GM19324 (cell line): ENCODE data around the gene TMEM259.

Source experiments
- ATAC-seq: cut with Tn5 transposase; IDR thresholded peaks from one replicate; pipeline ENCODE4 v1.9.1; 2021; ENCODE audit warnings: mild to moderate bottlenecking, moderate library complexity; ENCODE audit not compliant: unreplicated experiment, low FRiP score

Gene TMEM259

DNA sequence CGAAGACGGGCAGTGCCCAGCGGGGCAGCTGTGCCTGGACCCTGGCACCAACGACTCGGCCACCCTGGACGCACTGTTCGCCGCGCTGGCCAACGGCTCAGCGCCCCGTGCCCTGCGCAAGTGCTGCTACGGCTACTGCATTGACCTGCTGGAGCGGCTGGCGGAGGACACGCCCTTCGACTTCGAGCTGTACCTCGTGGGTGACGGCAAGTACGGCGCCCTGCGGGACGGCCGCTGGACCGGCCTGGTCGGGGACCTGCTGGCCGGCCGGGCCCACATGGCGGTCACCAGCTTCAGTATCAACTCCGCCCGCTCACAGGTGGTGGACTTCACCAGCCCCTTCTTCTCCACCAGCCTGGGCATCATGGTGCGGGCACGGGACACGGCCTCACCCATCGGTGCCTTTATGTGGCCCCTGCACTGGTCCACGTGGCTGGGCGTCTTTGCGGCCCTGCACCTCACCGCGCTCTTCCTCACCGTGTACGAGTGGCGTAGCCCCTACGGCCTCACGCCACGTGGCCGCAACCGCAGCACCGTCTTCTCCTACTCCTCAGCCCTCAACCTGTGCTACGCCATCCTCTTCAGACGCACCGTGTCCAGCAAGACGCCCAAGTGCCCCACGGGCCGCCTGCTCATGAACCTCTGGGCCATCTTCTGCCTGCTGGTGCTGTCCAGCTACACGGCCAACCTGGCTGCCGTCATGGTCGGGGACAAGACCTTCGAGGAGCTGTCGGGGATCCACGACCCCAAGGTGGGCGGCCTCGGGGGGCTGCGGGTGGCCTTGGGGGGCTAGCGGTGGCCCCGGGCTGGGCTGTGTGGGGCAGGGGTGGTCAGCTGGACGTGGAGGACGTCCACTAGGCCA, 15.9 kb downstream of the TMEM259 start:
- ATAC-seq: no peak

DNA sequence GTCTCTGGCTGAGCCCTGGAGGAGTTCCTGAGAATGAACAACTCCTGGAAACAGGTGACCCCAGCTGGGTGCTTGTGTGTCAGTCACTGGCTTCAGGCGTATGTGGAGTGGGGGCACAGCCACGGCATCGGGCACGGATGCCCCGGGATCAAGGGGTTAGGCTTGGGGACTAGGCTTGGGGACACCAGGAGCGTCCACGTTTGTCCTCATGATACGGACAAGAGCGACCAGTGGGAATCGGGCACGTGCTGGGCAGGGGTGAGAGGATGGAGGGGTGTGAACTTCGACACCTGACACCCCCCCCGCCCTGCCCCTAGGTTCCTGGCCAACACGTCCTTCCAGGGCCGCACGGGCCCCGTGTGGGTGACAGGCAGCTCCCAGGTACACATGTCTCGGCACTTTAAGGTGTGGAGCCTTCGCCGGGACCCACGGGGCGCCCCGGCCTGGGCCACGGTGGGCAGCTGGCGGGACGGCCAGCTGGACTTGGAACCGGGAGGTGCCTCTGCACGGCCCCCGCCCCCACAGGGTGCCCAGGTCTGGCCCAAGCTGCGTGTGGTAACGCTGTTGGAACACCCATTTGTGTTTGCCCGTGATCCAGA, 16.6 kb downstream of the TMEM259 start:
- ATAC-seq: no peak

DNA sequence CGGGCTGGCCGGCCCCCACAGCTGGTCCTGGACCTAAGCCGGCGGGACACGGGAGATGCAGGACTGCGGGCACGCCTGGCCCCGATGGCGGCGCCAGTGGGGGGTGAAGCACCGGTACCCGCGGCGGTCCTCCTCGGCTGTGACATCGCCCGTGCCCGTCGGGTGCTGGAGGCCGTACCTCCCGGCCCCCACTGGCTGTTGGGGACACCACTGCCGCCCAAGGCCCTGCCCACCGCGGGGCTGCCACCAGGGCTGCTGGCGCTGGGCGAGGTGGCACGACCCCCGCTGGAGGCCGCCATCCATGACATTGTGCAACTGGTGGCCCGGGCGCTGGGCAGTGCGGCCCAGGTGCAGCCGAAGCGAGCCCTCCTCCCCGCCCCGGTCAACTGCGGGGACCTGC, 17.6 kb downstream of the TMEM259 start:
- ATAC-seq: no peak

DNA sequence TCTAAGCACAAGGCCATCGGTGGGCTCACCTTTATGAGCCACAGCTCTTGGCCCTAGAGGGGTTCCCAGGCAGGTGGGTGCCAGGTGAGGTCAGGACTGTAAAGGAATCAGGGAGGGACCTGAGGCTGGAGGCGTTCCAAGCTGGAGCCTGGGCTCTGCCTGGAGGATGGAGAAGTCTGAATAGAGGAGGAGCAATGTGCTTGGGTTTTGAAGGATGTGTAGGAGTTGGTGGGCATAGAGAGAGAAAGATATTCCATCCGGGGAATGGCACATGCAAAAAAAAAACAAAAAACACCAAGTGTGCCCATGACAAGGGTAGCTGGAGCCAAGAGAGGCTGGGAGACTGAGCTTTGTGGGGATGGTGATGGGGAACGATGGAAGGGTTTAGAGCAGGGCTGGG, 18.3 kb downstream of the TMEM259 start:
- ATAC-seq: no peak

DNA sequence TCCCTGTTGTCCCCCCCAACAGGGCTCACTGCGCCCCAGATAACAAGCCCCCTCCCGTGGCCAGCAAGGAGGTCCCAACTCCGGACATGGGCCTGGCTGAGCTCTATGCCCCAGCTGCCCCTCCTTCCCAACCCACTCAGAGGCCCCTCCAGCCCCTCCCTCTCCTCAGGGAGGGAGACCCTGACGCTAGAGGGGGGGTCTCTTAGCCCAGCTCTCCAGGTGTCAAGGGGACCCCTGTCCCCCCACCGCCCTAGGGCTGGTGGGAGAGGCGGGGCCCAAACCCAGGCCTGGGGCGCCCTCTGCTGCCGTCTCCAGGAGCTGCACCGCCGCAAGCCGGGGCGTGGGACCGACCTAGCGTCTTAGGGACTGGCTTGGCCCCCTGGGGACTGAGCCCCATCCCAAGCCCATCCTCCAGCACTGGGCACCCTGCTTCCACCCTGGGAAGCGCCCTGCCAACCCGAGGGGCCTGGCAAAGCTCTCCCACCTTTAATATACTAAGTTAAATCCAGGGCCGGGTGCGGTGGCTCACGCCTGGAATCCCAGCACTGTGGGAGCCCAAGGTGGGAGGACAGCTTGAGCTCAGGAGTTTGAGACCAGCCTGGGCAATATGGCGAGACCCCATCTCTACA, 19.3 kb downstream of the TMEM259 start:
- ATAC-seq: no peak

DNA sequence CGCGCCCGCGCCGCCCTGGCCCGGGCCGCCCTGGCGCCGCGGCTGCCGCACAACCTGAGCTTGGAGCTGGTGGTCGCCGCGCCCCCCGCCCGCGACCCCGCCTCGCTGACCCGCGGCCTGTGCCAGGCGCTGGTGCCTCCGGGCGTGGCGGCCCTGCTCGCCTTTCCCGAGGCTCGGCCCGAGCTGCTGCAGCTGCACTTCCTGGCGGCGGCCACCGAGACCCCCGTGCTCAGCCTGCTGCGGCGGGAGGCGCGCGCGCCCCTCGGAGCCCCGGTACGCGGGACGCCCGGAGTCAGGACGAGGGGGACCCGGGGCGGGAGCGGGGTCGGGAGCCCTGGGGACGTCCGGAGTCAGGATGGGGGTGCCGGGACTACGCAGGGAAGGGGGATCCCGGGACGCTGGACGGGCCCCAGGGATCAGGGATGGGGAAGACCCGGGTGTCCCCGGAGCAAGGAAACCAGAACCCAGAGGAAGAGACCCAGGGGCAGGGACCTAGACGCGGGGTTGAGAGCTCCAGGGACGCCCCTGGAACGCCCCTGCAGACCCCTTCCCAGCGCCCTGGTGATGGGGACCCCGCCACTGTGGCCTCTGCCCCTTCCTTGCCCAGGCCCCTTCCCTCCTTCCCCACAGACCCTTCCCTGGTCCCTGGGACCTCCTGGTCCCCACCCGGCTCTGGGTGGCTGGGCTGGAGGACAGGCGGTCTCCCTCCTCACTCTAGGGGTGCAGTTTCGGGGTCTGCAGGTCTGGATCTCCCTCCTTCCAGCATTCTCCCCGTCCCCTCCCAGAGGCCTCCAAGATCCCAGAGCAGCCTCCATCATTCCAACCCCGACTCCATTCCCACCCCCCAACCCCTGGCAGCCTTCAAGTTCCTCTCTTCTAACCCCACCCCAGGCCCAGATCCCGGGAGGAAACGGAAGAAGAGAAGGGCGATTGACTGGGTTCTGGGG, 20.1 kb downstream of the TMEM259 start:
- no peak for ATAC-seq

DNA sequence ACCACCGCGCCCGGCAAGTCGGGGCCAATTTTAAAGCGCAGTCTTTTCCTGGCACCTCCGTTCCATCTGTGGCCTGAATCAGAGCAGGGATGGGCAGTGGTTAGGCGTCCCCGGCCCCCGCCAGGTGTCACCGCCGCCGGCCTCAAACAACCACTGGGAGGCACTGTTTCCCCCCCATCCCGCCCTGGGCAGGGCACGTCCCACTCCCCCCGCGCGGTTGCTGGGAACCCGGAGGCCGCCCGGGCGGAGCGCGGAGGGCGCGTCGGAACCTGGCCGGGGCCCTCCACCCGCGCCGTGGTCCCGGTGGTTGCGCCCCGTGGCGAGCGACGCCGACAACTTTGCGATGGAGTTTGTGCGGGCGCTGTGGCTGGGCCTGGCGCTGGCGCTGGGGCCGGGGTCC, 20.8 kb downstream of the TMEM259 start, which contains the start of gene GRIN3B:
TSS of gene GRIN3B (plus strand) at position 325 of the 400 bp plus-strand sequence. CDS start at position 344, 19 bp downstream.
- ATAC-seq: no peak

DNA sequence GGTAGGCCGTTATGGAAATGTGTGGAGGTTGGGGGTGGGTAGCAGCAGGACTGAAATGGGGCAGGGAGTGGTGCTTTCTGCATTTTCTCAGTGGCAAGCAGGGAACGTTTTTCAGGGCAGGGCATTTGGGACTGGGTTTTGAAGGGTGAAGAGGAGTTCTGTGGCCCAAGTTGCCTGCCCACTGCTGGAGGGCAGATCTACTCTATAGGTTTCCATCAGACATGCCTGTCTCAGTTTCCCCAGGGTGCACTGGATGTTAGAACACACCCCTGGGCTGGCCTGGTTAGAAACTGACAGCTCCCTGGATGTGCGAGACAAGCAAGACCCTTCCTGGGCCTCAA, 21.6 kb downstream of the TMEM259 start:
- ATAC-seq: no peak

DNA sequence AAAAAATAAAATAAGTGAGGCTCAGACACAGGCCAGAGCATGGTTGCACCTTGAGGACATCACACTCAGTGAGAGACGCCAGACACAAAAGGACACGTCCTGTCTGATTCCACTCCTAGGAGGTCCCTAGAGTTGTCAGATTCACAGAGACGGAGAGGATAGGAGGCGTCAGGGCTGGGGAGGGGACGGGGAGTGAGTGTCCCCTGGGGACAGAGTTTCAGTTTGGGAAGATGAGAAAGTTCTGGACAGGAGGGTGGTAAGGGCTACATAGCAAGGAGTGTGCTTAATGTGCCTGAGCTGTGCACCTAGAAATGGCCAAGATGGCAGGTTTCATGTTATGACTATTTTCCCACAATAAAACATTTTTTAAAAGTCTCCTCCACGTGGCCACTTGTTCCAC, 22.9 kb downstream of the TMEM259 start:
- ATAC-seq: no peak

DNA sequence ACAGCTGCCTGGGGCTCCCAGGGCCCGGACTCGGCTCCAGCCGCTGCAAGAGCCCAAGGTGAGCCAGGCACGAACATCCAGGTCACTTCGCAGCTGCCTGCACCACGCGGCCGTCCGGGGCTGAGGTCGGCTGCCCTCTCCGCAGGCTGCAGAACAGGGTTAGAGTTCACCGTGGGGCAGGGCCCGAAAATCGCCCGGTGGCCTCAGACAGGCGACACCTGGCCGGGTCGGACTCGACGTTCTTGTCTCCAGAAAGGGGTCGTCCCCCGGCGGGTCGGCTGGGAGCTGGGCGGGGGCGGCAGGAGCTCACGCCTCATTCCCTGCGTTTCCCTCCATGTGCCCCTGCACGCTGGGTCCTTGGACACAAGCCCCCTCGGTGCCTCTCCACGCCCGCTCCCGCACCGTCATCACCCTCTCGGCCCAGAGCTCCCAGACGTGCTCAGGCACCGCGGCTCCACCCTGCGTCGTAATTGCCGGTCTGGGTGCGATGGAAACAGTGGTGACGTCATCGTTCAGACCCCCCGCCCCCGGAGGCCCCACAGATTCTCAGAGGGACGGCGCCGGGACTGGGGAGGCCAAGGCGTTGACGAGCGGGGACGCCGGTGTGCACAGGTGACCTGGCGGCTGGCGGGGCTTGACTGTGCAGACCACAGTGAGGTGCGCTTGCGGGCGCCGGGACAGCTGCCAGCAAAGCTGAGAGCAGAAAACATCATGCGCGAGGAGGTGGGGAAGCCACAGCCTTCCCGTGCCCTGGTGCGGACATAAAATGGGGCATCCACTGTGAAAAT, 24.7 kb downstream of the TMEM259 start:
- no peak for ATAC-seq

DNA sequence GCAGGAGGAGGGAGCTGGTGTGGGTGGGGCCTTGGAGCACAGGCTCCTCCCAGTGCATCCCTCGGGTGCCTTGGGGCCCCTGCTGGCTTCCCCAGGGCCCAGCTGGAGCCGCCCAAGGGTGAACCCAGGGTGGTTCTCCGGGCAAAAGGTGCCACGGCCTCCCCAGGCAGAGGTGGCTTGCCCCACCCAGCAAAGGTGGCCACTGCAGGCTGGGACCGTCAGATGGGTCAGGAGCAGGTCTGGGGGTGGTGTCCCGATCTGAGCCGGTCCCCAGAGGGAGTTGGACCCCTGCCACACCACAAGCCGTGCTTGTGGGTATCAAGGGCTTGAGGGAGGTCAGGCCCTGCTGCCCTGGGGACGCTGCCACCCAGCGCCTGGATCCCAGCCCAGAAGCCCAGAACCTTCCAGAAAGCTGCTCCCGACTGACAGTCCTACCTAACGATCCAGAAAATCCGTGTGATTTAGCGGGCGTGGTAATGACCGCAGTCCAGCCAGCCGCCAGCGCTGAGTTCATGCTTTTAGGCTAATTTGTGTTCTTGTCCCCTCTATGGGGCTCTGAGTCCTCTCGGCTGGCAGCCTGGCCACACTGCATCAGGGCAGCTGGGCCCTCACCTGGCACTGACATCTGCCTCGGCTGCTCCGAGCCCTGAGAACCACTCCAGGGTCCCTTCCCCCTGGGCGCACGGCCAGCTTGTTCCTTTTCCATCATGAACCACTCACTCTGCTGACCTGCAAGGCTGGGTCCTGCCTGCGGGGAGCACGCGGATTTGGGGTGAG, 25.7 kb downstream of the TMEM259 start:
- no peak for ATAC-seq

DNA sequence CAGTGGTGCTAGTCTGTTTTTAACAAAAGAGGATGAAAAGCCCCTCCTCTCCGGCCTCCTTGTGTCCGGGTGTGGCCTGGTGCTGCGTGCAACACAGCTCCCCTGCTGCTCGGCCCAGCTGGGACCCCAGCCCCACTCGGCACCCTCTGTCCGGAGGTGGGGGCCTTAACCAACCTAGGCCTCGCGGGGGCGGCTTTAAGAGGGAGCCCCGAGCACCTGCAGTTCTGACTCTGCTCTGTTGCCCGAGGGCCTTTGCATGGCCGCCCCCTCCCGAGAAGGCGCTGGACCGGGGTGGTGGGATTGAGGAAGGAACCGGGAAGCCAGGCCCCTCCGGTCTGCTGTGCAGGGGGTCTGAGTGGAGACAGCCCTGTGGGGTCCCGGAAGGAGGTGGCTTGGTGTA, 26.4 kb downstream of the TMEM259 start:
- no peak for ATAC-seq

DNA sequence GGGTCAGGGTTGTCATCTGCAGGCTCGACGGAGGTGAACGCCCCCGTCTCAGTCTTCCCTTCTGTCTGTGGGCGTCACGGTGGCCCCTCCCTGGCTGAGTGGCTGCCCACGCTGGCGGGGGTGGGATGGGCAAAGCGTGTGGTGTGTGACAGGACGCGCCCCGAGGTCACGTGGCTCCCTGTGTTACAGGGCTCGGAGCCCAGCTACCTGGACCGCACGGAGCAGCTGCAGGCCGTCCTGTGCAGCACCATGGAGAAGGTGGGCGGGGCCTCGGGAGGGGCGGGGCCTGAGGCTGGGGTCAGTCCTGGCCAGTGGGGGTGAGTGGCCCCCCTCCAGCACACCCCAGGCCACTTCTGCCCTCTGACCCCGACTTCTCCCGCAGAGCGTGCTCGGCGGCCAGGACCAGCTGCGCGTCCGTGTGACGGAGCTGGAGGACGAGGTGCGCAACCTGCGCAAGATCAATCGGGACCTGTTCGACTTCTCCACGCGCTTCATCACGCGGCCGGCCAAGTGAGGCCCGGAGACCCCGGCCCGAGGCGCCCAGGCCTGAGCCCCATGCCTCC, 27.0 kb downstream of the TMEM259 start:
- ATAC-seq: no peak

DNA sequence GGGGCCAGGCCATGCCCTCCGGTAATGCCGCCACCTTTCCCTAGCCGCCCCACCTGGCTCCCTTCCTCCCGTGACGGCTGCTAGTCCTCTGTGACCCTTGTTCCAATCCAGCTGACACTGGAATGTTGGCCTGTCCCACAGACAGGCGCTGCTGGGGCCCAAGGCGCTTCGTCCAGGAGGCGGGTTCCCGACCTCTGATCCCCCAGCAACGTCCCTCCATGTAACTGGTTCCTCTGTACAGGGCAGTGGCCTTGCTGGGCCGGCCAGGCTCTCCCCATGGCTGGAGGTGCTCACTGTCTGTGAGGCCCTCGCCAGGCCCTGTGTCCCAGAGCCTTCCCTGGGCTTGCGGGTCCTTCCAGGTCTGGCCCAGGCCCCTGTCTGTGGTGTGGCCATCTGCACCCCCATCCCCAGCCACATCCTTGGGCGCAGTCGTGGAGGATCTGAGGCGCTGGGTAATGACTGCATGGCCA, 27.5 kb downstream of the TMEM259 start:
- no peak for ATAC-seq

DNA sequence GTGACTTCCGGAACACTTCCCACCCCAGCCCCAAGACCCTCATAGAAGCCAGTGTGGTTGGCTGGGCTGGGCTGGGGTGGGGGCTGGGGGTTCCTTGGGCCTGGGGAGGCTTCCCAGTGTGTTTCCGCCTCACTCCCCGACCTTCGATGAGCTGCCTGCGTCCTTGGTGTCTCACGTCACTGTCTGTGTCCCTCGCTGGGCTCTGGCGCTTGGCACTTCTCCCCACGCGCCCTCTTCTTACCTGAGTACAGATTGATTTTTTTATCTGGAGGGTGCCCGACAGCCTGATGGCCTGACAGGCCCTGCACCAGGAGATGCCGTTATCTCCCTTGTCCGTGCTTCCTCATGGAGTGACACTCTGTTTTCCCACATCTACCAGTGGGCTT, 28.3 kb downstream of the TMEM259 start:
- ATAC-seq: no peak

DNA sequence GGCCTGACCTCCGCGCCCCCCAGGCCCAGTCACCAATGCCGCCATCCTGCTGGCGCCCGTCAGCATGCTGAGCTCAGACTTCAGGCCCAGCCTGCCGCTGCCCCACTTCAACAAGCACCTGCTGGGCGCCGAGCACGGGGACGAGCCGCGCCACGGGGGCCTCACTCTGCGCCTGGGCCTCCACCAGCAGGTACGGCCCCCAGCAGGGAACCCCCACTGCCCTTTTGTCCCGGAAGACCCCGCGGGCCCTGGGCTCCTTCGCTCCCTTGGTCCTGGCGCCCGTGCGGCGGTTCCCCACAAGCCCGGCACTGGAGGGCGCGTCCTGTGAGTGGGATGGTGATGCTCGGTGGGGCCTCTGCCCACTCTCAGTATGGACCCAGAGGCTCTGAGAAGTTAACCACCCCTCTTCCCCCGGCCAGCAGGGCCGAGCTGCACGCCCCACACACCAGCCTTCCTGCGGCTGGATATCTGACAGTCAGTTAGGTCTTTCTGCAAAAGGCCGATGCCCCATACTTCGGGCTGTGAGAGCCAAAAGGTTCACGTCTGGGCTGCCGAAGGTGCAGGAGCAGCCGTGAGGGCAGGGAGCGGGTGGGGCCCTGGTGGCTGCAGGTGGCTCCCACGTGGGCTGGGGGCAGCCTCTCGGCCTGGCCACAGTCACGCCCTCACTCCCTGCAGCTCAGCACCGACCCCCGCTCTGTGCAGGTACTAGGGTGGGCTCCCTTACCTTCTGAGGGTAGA, 28.8 kb downstream of the TMEM259 start:
- ATAC-seq: no peak

DNA sequence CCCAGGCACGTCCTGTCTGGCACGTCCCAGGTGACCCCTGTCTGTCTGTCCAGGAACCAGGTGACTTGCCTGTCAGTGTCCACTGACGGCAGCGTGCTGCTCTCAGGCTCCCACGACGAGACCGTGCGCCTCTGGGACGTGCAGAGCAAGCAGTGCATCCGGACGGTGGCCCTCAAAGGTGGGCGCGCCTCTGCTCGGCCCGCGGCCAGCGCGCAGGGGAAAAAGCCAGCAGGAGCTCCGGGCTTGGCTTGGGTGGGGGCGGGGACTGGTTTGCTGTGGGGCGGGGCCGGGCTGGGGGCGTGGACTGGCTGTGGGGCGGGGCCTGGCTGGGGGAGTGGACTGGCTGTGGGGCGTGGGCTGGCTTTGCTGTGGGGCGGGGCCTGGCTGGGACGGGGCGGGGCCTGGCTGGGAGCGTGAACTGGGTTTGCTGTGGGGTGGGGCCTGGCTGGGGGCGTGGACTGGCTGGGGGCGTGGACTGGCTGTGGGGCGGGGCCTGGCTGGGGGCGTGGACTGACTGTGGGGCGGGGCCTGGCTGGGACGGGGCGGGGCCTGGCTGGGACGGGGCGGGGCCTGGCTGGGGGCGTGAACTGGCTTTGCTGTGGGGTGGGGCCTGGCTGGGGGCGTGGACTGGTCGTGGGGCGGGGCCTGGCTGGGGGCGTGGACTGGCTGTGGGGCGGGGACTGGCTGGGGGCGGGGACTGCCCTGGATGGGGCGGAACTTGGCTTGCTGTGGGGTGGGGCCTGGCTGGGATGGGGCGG, 29.6 kb downstream of the TMEM259 start:
- ATAC-seq: no peak
